Stomach (tissue), 4 donors: ENCODE measurements around the gene PLXNB3.

Experiments
- EP300 ChIP-seq: sonication (generic); formaldehyde crosslinking; IDR thresholded peaks from one replicate; pipeline ENCODE4 v1.6.1; 2017; ENCODE audit warnings: antibody characterized with exemption
- POLR2A ChIP-seq, 4 donors: fragments of 450-650 bp; IDR thresholded peaks; one replicate each; pipeline ENCODE4 v1.6.1; 2016; ENCODE audit warnings: antibody characterized with exemption in 4 of 4, control low read depth in 2 of 4, mild to moderate bottlenecking in 1 of 4, moderate library complexity in 1 of 4
- POLR2AphosphoS5 ChIP-seq, 3 donors: sonication (generic); formaldehyde crosslinking; IDR thresholded peaks; one replicate each; pipeline ENCODE4 v1.6.1; 2016; ENCODE audit warnings: antibody characterized with exemption in 3 of 3
- TF ChIP-seq, protein P1 (sequence below), 7 experiments: fragments of 450-650 bp in 4 of 7; fragments of 200-600 bp in 3 of 7; sonication (generic) in 3 of 7; IDR thresholded peaks; one replicate each; pipeline ENCODE4 v1.5.1; 2016 to 2019; ENCODE audit warnings: antibody characterized with exemption in 7 of 7, control low read depth in 2 of 7, mild to moderate bottlenecking in 1 of 7

DNA sequence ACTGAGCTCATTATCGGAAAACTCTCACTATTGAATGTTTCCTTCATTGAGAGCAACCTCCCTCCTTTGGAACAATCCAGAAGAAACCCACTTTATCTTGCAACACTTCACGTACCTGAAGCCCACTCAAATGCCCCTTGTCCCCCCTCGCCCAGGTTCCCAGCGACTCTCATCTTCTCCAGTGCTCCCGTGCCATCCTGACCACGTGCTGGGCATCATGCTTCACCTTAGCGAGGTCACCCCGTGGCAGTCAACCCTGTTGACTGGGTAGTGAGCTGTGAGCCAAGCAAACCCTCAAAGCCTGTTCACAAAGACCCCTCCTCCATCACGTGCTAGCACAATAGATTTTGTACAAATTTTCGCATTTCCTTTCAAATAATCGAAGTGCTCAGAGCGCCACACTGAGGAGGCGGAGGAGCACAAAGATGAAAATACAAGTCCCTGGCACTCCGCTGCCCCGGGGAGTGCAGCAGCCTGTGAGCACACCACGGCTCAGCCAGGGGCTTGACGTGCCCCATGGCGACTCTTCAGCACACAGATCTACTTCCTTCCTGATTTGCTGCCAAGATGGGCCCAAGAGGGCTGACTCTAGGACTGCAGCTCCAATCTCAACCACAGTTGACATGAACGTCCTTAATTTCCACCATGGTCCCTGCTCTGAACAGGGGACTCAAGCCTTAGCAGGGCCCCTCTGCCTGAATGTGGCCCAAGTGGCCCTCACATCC is 50.7 kb downstream of the PLXNB3 start:
- TF ChIP-seq, protein P1, sequence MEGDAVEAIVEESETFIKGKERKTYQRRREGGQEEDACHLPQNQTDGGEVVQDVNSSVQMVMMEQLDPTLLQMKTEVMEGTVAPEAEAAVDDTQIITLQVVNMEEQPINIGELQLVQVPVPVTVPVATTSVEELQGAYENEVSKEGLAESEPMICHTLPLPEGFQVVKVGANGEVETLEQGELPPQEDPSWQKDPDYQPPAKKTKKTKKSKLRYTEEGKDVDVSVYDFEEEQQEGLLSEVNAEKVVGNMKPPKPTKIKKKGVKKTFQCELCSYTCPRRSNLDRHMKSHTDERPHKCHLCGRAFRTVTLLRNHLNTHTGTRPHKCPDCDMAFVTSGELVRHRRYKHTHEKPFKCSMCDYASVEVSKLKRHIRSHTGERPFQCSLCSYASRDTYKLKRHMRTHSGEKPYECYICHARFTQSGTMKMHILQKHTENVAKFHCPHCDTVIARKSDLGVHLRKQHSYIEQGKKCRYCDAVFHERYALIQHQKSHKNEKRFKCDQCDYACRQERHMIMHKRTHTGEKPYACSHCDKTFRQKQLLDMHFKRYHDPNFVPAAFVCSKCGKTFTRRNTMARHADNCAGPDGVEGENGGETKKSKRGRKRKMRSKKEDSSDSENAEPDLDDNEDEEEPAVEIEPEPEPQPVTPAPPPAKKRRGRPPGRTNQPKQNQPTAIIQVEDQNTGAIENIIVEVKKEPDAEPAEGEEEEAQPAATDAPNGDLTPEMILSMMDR (IDR thresholded peaks at IDR 0.05), result no peak
- TF ChIP-seq POLR2A (IDR thresholded peaks at IDR 0.05), result no peak
- TF ChIP-seq EP300, result no peak
- no peak for TF ChIP-seq POLR2AphosphoS5 (IDR thresholded peaks at IDR 0.05)
